NCI-H82 (cell line): ENCODE results near the gene PRKAG2.

ENCODE experiments used
- DNase-seq: peaks from one replicate; lab custom pipeline; 2025; lab: John Stamatoyannopoulos, UW

The PRKAG2 gene

GRCh38 chr7:151648429-151648828 is 228.5 kb downstream of the PRKAG2 start:
- DNase-seq: no peak

DNA sequence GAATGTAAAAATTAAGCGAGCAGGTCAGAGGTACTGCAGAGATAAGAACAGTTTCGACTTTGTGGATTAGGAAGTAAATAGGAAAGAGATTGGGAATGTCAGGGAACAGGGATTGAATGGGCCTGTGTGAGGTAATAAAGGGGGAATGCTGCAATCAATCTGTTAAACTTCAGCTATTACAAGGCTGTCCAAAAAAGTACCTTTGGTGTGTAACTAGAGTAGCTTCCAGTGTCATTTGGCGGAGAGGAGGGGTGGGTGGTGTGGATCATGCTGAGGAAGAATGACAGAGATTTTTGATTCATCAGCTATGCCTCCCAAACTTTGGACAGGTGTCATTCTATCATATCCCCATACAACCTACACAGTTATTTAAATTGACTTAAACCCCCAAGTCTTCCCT is 229.0 kb downstream of the PRKAG2 start:
- DNase-seq: no peak

GRCh38 chr7:151647006-151647405 is 229.9 kb downstream of the PRKAG2 start:
- DNase-seq: no peak

DNA sequence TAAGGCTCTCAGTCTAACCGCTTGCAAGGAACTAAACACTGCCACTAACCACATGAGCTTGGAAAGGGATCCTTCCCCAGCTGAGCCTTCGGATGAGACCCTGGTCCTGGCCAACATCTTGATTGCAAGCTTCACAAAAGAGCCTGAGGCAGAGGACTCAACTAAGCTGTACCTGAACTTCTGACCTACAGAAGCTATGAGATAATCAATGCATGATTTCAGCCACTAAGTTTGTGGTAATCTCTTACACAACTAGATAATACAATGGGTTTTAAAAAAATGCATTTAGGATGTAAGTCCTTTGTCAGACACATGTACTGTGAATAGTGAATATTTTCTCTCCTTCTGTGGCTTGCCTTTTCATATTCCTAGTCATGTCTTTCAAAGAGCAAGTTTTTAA is 231.6 kb downstream of the PRKAG2 start:
- DNase-seq: no peak

DNA sequence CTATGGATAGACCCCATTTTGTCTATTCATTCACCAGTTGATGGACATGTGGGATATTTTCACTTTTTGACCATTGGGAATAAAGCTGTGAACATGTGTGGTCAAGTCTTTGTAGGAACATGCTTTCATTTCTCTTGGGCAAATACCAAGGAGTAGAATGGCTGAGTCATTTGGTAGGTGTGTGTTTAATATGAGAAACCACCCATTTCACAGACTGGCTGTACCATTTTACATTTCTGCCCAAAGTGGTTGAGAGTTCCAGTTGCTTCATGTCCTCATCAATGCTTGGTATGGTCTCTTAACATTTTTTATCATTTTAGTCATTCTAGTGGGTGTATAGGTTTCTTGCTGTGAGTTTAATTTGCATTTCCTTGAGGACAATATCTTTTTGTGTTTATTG is 232.4 kb downstream of the PRKAG2 start:
- DNase-seq: no peak

- no peak for DNase-seq
Observed at GRCh38 chr7:151642746-151643145, 234.2 kb downstream of the PRKAG2 start.

DNA sequence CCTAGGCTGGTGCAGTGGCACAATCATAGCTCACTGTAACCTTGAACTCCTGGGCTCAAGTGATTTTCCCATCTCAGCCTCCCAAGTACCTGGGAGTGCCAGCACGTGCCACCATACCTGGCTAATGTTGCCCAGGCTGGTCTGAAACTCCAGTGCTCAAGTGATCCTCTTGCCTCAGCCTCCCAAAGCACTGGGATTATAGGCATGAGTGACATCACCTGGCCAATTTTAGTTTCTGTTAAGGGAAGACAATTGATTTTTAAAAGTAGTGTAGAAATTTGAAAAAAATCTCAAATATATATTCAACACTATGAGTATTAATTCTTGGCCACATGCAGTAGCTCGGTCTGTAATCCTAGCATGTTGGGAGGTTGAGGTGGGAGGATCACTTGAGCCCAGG is 235.3 kb downstream of the PRKAG2 start:
- no peak for DNase-seq

DNA sequence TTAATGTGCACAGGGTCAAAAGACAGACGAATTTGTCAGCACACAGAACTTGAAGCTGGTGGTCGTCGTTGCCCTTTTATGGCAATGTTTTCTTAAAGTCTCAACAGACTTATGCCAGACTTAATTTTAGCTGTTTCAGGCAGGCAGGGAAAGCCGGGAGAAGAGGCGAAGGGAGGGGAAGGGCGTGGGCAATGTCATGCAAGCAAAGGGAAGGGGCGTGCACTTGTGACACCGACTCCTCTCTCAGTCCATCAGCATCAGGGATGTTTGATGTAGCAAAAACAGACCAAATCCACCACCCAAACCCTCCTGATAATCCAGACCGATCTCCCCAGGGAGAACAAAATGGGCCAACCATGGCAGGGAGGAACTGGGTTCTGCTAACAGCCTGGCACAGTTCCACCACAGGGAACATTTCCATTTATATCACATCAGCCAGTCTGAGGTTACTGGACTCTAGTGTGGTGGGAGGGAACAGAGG is 239.1 kb downstream of the PRKAG2 start:
- DNase-seq: no peak

GRCh38 chr7:151634643-151635042 is 242.3 kb downstream of the PRKAG2 start:
- no peak for DNase-seq

GRCh38 chr7:151633516-151633812 is 243.5 kb downstream of the PRKAG2 start:
- DNase-seq: no peak

GRCh38 chr7:151632750-151633515 is 244.0 kb downstream of the PRKAG2 start:
- DNase-seq: peak; percentile 37

- peak; percentile 63 for DNase-seq
Observed at GRCh38 chr7:151631953-151632749, 244.8 kb downstream of the PRKAG2 start.

DNA sequence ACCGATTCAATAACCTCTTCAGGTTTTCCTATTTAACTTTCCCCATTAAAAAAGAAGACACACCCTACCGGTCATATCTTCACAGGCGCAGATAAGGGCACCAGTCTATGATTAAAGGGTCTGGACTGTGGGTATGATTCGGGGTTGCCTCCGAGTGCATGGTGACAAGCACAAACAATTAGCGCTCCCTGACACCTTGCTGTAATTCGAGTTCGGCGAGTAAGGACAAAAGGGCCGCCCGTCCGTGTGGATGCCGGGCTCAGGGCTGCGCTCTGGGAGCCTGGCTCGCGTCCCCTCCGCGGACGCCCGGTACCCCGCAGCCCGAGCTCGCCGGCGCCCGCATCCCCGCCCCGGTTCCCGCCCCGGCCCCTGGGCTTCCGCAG is 245.4 kb downstream of the PRKAG2 start:
- DNase-seq: peak; percentile 28

DNA sequence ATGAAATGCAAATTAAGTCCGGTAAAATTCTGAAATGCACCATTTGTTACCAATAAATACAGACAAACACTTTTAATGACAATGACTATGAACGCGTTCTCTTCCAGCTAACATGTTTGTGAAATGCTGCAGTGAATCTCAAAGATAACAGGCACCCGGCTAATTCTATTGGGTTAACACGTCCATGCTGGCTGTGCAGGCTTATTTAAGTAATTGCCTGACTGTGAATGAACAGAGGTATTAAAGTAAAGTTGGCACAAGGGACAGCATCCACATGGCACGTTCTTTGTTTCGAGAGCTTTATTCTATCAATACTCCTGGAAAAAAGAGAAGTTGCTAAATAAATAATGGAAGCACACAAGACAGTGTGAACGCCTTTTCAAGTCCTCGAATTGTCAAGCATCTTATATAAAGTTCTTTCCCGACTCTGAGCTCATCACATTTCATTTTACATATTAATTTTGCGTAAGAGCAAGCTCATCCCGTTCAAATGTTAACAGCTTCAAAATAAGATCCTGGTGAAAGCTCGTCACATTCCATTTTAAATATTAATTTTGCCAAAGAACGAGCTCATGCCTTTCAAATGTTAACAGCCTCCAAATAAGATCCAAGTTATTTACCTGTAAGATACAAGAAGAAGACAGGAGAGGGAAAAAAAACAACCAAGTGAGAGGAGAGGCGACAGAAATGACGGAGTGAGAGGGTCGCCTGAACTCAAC is 245.9 kb downstream of the PRKAG2 start:
- DNase-seq: no peak

GRCh38 chr7:151630358-151630757 is 246.6 kb downstream of the PRKAG2 start:
- DNase-seq: no peak

- no peak for DNase-seq
Observed at GRCh38 chr7:151629713-151630272, 247.1 kb downstream of the PRKAG2 start.

DNA sequence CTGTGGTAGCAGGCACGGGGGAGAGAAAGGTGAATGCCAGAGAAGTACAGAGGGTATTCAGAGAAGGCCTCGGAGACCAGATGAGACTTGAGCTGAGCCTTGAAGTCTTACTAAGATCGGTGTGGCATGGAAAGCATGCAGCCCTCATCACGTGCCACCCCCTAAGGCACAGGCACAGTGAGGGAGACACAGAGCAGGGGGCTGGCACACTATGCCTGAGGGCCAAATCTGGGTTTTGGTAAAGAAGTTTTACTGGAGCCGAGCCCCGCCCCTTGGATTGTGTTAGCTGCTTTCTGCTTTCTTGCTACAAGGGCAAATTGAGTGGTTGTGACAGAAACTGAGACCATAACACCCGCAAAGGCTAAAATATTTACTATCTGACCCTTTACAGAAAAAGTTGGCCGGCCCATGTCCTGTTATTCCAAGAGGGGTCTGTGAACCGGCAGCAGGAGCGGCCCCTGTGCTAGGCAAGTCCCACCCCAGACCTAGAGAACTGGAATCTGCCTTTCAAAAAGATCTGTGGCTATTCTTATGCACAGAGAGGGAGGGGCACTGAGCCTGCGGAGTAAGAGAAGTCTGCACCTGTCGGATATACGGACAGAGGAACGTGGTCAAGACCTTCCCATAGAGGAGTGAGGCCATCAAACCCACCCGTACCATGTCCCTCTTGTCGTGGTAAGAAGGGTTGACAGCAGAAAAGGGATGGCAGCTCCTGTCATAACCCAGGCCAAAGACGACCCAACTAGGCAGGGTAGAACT is 247.9 kb downstream of the PRKAG2 start:
- no peak for DNase-seq

- peak; percentile 43 for DNase-seq
Observed at GRCh38 chr7:151626422-151627115, 250.3 kb downstream of the PRKAG2 start.

GRCh38 chr7:151625606-151626005 is 251.3 kb downstream of the PRKAG2 start:
- DNase-seq: no peak

- no peak for DNase-seq
Observed at GRCh38 chr7:151624246-151624928, 252.5 kb downstream of the PRKAG2 start.

DNA sequence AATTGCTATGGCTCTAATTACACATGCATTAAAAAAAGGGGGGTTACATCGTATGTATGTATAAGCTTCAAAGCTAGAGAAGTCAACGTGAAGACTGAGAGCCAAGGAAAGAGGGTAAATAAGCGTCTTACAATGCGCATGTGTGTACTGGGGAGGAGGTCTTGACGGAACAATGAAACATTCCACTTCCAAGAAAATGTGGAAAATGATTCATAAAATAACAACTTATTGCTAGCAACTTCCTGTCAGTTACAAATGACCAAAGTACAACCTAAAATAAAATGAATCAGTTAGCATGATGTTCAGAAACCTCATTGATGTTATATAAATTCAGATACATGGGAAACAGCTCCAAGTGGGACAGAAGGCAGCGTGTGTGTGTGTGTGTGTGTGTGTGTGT is 253.1 kb downstream of the PRKAG2 start:
- no peak for DNase-seq
